ENCODE measurements around the gene TWNK. TPM values are rescaled to one million over a fixed set of nuclear protein-coding genes. Genes with fewer than 3 reads are reported as not detected.

The TWNK gene
- total and polyA plus RNA-seq, 9 of the 15 experiments (the other 6 are each of a cell fraction or from before 2014, with no cell fraction given) = 11.6 to 34.7 (median 17.4) TPM

DNA sequence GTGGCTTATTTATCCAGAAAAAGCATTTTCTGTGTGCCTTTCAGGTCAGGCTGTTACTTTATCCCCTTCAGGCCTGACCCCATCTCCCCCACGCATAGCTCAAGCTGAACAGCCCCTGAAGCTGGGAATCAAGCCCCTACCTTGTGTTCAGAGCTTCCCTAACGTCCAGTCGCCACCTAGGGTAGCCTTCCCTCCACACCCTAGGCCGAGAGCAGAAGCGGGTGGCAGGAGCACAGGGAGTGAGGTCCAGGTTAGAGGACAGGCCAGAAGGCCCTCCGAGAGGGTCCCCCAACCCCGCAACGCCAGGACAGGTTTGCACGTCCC lies 18.5 kb upstream of the TWNK start (continued):
- TF ChIP-seq HDAC8 (tag; IDR thresholded peaks at IDR 0.05) (no peak), KDM2B (CRISPR knock-in tag; IDR thresholded peaks at IDR 0.05) (no peak), RBM25 (IDR thresholded peaks at IDR 0.05; ENCODE audit: low read depth, low read length, severe bottlenecking) (no peak), CAMTA2 (CRISPR knock-in tag; conservative IDR thresholded peaks at IDR 0.05) (no peak)

DNA sequence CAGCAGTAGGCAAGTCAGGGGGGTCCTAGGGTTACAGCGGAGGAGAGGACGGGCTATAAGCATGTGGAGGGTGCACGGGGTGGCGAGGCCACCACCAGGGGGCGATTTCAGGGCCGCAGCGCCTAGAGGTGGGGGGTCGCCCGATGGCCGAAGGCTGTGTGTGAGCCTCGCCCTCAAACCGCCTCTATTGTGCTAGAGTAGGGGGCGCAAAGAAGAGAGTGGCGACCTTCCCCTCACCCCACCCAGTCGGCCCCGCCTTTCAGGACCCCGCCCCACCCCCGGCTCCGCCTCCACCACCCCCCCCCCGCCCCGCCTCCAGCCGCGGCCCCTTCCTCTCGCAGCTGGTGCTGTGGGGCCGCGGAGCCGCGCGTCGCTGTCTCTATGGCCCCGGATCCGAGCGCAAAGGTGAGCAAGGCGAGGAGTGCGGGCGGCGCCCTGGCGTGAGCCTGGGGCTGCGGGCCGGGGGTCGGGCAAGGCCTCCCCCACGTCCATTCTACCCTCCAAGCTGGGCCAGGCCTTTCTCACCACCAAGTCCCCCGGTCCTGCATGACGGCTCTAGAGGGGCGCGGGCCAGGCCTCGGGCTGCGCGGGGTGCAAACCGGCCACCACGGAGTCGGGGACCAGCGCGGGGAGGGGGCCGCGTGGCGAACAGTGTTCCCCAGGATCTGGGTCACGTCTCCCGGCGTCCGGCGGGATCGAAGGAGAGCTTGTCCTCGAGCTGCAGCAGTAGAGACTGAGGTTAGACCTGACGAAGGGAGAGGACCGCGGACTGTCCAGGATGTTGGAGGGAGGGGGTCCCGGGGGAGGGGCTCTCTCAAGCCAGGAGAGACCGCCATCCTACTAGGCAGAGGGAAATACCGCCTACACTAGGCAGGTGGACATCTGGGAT lies 17.9 kb upstream of the TWNK start, which contains the start of gene SEMA4G:
Gene SEMA4G, plus strand, starts transcription at position 318 of the 889 bp plus-strand sequence. CDS start 3,409 bp downstream, outside the sequence.
- no peak for FAIRE-seq
- Histone ChIP-seq H2AFZ (ENCODE audit: low read depth, low read length) (peak within 1 kb of the TSS; percentile 97), H3K9me1 (ENCODE audit: control insufficient read depth, insufficient read depth, low read length) (no peaks in the 10 kb centered on the region), H3K4me3 (peak within 1 kb of the TSS; percentile 52), H3K27ac (ENCODE audit: extremely low read depth, low read depth, low read length) (no peak within 1 kb of the TSS), H3K4me1 (replicated peaks in 1 of 2; ENCODE audit: control insufficient read depth in 2 of 2, insufficient read depth in 2 of 2, low read length in 2 of 2) (peaks cover 12 to 14% of the 10 kb centered on the region in 2 experiments), H3K4me2 (ENCODE audit: insufficient read depth, low read length) (peak within 1 kb of the TSS; percentile 87), H3K9ac (ENCODE audit: insufficient read depth in 1 of 2, low read depth in 2 of 2, low read length in 2 of 2) (peak within 1 kb of the TSS; percentile 57 to 89), H3K79me2 (ENCODE audit: control insufficient read depth, insufficient read depth, low read length) (no peaks in the 10 kb centered on the region), H4K20me1 (replicated peaks; ENCODE audit: control insufficient read depth, insufficient read depth, low read length) (no peaks in the 10 kb centered on the region), H3K27me3 (ENCODE audit: control insufficient read depth in 2 of 2, insufficient read depth in 2 of 2, low read length in 2 of 2) (no peaks in the 10 kb centered on the region), H3K9me3 (replicated peaks; ENCODE audit: control insufficient read depth, insufficient read depth, low read depth, low read length) (no peaks in the 10 kb centered on the region), H3K36me3 (ENCODE audit: control insufficient read depth, insufficient read depth, low read length) (peaks cover 4% of the 10 kb centered on the region; the same call in 1 of the 3 replicates)
- peak; percentile 95 for ATAC-seq
- in situ Hi-C loops (cut with MboI) = no loop called here
- ChIA-PET CTCF (ENCODE audit: low intra/inter-chr PET ratio) (no interaction called here), POLR2A (interaction anchor here (1.1 kb wide), 1 partner anchor 11 kb away, joined by 4 read pairs; no protein-coding TSS in a partner anchor)
- 1% methylated on average over 45 of the region's 70 CpGs for WGBS (ENCODE audit: insufficient coverage, low coverage, missing lambda C conversion rate)
- BruUV-seq (replicated peaks) = no TSS peak
- DNase-seq (ENCODE audit: extremely low read depth in 1 of 4, low spot score in 3 of 4) = peak; percentile 66 to 84 (median 80)
- intact Hi-C loops (cut with micrococcal nuclease) = no loop called here
- TF ChIP-seq SMC3 (conservative IDR thresholded peaks at IDR 0.05; ENCODE audit: insufficient read depth, low read depth, low read length) (0 out of 2 replicates have a peak, but pooled peaks have one; percentile 41), HDAC1 (IDR thresholded peaks at IDR 0.05) (0 out of 4 replicates have a peak, but pooled peaks of 1 of the 2 experiments have one; percentile 12), CCAR2 (IDR thresholded peaks at IDR 0.05; ENCODE audit: low read depth, low read length) (no peak)
- TF ChIP-seq, protein P1, sequence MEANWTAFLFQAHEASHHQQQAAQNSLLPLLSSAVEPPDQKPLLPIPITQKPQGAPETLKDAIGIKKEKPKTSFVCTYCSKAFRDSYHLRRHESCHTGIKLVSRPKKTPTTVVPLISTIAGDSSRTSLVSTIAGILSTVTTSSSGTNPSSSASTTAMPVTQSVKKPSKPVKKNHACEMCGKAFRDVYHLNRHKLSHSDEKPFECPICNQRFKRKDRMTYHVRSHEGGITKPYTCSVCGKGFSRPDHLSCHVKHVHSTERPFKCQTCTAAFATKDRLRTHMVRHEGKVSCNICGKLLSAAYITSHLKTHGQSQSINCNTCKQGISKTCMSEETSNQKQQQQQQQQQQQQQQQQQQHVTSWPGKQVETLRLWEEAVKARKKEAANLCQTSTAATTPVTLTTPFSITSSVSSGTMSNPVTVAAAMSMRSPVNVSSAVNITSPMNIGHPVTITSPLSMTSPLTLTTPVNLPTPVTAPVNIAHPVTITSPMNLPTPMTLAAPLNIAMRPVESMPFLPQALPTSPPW (CRISPR knock-in tag; IDR thresholded peaks at IDR 0.05) = peak; percentile 66
- TF ChIP-seq, protein P2, sequence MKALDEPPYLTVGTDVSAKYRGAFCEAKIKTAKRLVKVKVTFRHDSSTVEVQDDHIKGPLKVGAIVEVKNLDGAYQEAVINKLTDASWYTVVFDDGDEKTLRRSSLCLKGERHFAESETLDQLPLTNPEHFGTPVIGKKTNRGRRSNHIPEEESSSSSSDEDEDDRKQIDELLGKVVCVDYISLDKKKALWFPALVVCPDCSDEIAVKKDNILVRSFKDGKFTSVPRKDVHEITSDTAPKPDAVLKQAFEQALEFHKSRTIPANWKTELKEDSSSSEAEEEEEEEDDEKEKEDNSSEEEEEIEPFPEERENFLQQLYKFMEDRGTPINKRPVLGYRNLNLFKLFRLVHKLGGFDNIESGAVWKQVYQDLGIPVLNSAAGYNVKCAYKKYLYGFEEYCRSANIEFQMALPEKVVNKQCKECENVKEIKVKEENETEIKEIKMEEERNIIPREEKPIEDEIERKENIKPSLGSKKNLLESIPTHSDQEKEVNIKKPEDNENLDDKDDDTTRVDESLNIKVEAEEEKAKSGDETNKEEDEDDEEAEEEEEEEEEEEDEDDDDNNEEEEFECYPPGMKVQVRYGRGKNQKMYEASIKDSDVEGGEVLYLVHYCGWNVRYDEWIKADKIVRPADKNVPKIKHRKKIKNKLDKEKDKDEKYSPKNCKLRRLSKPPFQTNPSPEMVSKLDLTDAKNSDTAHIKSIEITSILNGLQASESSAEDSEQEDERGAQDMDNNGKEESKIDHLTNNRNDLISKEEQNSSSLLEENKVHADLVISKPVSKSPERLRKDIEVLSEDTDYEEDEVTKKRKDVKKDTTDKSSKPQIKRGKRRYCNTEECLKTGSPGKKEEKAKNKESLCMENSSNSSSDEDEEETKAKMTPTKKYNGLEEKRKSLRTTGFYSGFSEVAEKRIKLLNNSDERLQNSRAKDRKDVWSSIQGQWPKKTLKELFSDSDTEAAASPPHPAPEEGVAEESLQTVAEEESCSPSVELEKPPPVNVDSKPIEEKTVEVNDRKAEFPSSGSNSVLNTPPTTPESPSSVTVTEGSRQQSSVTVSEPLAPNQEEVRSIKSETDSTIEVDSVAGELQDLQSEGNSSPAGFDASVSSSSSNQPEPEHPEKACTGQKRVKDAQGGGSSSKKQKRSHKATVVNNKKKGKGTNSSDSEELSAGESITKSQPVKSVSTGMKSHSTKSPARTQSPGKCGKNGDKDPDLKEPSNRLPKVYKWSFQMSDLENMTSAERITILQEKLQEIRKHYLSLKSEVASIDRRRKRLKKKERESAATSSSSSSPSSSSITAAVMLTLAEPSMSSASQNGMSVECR (CRISPR knock-in tag; IDR thresholded peaks at IDR 0.05) = 0 out of 2 replicates have a peak, but pooled peaks have one; percentile 30
- TF ChIP-seq, protein P3, sequence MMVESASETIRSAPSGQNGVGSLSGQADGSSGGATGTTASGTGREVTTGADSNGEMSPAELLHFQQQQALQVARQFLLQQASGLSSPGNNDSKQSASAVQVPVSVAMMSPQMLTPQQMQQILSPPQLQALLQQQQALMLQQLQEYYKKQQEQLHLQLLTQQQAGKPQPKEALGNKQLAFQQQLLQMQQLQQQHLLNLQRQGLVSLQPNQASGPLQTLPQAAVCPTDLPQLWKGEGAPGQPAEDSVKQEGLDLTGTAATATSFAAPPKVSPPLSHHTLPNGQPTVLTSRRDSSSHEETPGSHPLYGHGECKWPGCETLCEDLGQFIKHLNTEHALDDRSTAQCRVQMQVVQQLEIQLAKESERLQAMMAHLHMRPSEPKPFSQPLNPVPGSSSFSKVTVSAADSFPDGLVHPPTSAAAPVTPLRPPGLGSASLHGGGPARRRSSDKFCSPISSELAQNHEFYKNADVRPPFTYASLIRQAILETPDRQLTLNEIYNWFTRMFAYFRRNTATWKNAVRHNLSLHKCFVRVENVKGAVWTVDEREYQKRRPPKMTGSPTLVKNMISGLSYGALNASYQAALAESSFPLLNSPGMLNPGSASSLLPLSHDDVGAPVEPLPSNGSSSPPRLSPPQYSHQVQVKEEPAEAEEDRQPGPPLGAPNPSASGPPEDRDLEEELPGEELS (CRISPR knock-in tag; IDR thresholded peaks at IDR 0.05; ENCODE audit: borderline replicate concordance) = 0 out of 2 replicates have a peak, but pooled peaks have one; percentile 62

All from K562 (cell line).